OCI-M1 (cell line): Measurements from ENCODE around the gene TTC12.

Experiments
- DNase-seq: peaks from one replicate; lab custom pipeline; 2025; lab: John Stamatoyannopoulos, UW

The TTC12 gene

DNA sequence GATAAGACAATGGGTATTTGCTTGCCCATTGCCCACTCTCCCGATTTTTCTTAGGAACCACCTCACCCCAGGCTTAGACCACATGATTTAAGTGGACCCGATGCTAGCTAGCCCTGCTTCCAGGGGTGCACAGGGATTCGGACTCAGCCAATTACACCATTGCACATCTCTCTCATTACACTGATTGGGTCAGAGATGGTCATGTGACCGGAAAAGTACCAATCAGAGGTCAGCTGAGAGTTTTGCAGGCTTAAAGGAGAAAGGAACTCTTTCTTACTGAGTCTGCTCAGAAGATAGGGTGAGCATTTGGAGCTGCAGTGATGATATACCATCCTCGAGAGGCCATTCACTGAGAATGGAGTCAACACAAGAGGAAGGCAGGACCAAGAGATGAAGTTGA, 61.0 kb downstream of the TTC12 start:
- DNase-seq = peak; percentile 25

DNA sequence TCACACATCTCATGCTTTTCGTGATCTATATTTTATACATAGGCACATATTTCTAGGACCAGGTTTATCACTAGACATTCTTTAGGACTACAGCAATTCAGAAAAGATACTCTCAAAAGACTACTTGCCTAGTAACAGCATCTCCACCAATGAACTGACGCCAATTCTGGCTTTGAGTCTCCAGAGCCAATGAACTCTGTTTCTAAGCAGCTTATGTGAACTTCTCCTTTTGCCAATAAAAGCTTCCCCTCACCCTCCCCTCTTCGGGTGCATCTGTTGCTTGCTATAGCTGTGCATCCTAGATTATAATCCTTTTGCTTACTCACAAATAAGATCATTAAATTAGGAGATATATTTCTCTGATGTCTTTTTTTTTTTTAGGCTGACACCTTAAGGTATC, 61.8 kb downstream of the TTC12 start:
- peak; percentile 77 for DNase-seq

DNA sequence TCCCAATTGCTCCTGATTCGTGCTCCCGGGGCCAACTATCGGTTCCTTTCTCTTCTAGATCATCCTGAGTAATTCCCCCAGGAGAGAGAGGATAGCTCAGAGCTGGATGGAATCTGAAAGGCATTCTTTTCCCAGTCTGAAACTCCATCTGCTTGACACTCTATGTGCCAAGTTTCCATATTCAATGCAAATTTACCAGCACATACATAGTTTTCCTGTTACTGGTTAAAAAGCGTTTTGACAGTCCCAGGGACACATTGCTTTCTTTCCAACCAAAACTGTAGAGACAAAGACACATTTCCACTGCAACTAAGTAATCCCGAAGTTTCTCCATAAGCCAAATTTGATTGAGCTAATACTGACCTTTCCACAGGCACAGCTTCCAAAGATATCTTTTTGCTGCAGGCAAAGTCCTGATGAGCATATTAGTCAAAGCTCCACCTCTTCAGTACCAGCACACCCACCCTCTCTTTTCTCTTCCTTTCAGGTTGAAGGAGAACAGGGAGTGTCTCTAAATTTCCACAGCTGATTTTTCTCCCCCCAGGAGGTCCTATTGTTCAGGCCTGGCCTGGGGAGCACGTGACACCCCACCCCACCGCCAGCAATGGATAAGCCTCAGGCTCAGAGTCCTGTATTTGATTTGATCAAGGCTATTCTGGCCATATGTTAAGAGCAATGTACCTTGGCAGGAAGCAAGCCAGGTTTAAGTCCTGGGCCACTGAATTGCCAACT, 63.5 kb downstream of the TTC12 start:
- no peak for DNase-seq

- no peak for DNase-seq
Measured at GRCh38 chr11:113378692-113379091, 64.3 kb downstream of the TTC12 start.

GRCh38 chr11:113382121-113382520, 67.7 kb downstream of the TTC12 start:
- no peak for DNase-seq

DNA sequence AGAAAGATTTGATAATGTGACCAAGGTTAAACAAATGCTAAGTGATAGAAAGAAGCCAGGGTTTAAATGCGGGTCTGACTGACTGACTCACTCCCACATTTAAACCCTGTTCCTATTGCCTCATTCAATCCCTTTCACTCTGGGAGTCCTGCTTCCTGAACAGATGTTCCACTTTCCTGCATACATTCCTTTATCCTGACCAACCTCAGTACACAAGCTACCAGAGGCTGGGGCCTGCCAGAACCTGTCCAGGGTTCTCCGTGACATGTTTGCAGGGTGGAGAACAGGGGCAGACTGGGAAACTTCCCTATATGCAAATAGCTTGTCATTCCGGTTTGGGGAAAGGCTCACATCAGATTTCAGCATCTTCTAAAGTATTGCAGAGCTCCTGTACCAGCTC, 70.2 kb downstream of the TTC12 start:
- DNase-seq = no peak

DNA sequence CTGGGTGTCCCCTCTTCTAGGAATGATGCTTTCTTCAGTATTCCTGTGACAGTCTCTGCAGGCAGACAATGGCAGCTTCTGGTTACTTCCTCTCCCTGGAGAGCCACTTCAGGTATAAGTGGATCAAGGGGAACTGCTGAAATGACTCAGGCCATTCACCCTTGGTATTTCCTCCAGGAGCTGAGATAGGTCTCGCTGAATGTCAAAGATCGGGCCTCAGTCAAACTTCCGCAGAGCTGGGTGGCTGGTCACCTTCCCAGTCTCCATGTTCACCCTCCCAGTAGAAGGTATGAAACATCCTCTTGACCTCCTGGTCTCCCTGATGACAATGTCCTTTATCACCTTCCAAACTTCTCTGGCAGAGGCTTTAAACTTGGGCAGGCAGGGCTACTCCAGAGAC, 71.4 kb downstream of the TTC12 start:
- DNase-seq = no peak

DNA sequence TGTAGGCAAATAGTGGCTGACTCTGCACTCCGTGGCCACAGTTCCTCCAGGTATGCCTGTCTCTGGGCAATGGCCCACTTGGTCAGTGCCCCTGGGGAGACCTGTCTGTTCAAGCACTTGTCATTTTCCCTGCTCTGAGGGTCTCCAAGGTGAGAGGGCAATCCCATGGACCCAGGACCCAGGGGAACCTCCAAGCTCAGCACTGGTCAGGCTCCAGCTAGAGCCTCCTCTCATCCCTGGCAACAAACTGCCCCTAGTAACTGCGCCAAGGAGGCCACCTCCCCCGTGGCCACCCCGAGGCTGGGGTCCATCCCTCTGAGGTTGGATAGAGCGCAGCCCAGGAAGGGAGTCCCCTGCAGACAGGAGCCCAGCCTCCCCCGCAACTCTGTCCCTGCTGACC, 72.5 kb downstream of the TTC12 start:
- no peak for DNase-seq

GRCh38 chr11:113387605-113388211, 73.3 kb downstream of the TTC12 start, which contains the start of gene ANKK1:
Gene ANKK1, plus strand, starts transcription at chr11:113387779. Its CDS starts 106 bp downstream, at chr11:113387885.
- DNase-seq = no peak

- no peak for DNase-seq
Measured at GRCh38 chr11:113389272-113389671, 74.9 kb downstream of the TTC12 start.

DNA sequence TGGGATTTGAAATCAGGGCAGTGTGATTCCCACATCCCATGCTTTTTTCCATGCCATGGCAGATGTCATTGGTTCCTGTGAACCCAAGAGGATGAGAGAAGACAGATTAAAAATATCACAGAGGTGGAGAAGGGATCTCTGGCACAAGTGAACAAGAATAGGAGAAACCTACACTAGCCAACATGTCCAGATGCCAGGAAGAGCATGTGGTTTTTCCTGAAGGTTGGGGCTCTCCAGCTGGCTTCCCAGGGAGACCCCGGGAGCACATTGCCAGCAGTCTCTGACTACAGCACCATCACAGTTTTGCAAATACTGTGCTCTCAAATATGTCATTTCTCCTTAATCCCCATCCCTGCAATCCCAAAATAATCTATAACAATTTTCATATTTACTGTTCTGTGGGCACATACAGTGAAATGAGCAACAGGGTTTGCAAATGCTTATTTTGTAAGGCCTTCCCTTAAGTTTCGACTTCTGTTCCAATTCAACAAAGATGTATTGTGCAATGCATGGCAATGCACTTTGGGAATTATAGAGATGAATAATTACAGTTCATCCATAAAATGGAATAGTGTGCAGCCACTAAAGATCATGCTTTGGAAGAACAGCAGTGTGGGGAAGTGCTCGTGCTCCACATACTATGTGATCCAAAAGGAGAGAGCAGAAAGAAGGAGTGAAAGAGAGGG, 78.0 kb downstream of the TTC12 start:
- no peak for DNase-seq

DNA sequence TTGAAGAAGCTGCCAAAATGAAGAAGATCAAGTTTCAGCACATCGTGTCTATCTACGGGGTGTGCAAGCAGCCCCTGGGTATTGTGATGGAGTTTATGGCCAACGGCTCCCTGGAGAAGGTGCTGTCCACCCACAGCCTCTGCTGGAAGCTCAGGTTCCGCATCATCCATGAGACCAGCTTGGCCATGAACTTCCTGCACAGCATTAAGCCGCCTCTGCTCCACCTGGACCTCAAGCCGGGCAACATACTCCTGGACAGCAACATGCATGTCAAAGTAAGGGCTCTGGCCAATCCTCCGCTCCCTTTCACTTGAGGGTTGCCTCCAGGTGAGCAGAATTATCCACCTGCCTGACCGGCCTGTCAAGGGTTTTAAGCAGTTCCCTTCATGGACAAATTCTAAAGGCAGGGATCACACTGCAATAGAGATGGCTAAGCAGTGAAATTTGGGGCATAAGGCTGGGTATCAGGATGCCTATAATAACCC, 79.2 kb downstream of the TTC12 start:
- DNase-seq = no peak

DNA sequence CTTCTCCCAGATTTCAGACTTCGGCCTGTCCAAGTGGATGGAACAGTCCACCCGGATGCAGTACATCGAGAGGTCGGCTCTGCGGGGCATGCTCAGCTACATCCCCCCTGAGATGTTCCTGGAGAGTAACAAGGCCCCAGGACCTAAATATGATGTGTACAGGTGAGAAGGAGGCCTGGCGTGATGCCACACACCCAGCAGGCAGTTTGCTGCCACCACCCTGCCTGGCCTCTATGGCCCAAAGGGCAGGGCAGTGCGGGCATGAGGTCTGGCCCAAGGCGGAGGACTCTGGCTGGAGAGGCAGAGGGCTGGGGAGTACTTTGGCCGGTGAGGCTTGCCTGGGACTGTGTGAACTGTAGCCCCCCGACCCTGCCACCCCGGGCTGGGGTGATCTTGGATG, 80.5 kb downstream of the TTC12 start:
- no peak for DNase-seq

DNA sequence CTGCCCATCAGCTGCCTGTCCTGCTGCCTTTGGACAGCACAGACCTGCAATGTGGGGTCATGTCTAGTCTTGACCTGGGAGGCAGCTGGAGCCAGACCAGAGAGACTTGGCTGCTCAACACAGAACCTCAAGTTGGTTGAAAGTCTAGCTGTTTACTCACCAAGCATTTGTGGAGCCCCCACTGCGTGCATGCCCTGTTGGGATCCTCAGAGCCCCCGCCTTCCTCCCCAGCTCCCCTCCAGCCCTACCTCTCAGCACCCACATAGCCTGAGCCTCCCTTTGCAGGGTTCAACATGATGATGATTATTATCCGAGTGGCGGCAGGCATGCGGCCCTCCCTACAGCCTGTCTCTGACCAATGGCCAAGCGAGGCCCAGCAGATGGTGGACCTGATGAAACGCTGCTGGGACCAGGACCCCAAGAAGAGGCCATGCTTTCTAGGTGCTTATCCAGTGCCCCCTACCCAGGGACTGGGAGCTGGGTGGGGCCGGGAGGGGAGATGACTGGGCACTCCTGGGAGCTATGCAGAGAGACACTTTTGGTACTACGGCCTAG, 81.5 kb downstream of the TTC12 start:
- no peak for DNase-seq

GRCh38 chr11:113396690-113397089, 82.3 kb downstream of the TTC12 start:
- DNase-seq = no peak

DNA sequence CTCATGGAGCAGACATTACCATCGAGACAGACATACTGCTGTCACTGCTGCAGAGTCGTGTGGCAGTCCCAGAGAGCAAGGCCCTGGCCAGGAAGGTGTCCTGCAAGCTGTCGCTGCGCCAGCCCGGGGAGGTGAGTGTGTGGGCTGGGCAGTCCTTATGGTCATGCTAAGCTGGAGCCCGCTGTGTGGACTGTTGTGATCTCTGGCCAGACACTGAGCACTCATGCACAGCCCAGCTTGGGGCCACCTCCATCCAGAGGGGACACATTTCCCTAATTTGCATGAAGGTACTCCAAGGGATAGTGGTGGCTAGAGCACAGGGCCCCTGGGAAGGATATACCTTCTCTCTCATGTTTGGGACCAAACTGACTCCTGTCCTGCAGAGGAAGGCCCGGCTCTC, 82.8 kb downstream of the TTC12 start:
- no peak for DNase-seq

- no peak for DNase-seq
Measured at GRCh38 chr11:113397821-113398220, 83.4 kb downstream of the TTC12 start.

GRCh38 chr11:113398669-113399430, 84.5 kb downstream of the TTC12 start:
- no peak for DNase-seq

GRCh38 chr11:113400631-113401230, 86.3 kb downstream of the TTC12 start:
- DNase-seq = no peak

DNA sequence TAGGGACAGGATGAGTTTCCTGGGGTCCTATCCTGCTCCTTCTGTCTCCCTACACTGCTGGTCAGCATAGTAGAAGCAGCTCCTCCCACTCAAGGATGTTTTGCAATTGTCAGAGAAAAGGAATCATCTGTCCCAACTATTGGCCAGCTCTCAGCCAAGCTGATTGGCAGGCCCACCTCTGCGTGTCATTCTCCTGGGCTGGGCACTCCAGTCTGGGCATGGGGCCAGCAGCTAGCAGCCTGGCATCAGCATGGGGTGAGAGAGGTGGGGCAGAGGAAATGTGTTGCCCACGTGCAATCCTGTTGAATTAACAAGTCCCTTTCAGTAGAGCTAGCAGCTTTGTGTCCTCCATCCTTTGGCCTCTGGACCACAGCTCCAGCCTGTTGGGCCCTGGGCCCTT, 87.3 kb downstream of the TTC12 start:
- DNase-seq = no peak

DNA sequence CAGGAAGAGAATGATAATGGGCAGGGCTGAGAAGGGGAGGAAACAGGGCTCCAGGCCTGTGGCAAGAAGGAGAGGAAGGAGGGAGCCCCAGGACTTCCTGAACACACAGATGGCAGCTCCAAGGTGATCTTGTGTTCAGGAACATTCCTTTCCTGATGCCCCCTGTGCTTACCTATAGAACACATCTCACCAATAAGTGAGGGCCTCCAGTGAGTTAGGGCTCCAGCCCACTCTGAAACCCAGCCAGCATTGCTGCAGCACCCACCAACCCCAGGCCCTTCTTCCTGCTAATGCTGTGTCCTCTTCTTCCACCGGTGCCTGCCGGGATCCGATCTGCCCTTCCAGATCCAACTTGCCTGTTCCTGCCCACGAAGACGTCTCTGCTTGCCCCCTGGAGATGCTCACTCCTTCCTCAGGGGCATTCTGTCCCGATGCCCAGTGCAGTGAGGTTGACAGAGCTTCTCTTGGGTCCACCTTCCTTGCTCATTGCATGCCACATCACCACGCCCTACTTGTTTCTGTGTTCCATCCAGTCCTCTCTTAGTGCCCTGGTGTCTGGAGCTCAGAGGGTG, 90.6 kb downstream of the TTC12 start:
- no peak for DNase-seq
